Smooth muscle cell (in vitro differentiated cells): Measurements from ENCODE around the gene HDGF. TPM values are rescaled to one million over a fixed set of nuclear protein-coding genes. Genes with fewer than 3 reads are reported as not detected.

Source experiments
- DNase-seq: peaks from one replicate; lab custom pipeline; 2025; ENCODE audit not compliant: unreplicated experiment; lab: John Stamatoyannopoulos, UW
- H2AFZ ChIP-seq: fragments of 200-600 bp; sonication (generic); 2 replicates; pipeline ENCODE4 v1.6.0; 2016; ENCODE audit warnings: antibody characterized with exemption, low read depth, mild to moderate bottlenecking
- H3F3A ChIP-seq: fragments of 200-600 bp; sonication (generic); 2 replicates; pipeline ENCODE4 v1.6.0; 2017; ENCODE audit warnings: antibody characterized with exemption, low read depth
- H3K27ac ChIP-seq: fragments of 200-600 bp; sonication (generic); 2 replicates; pipeline ENCODE4 v1.5.1; 2016; ENCODE audit warnings: low read depth, mild to moderate bottlenecking
- H3K27me3 ChIP-seq: fragments of 200-600 bp; sonication (generic); 2 replicates; pipeline ENCODE4 v1.6.1; 2016; ENCODE audit warnings: low read depth, mild to moderate bottlenecking
- H3K36me3 ChIP-seq: fragments of 200-600 bp; sonication (generic); 2 replicates; pipeline ENCODE4 v1.5.1; 2016; ENCODE audit warnings: low read depth
- H3K4me1 ChIP-seq: fragments of 200-600 bp; sonication (generic); 2 replicates; pipeline ENCODE4 v1.5.1; 2016; ENCODE audit warnings: low read depth
- H3K4me2 ChIP-seq: fragments of 200-600 bp; sonication (generic); 2 replicates; pipeline ENCODE4 v1.6.0; 2016; ENCODE audit warnings: mild to moderate bottlenecking
- H3K4me3 ChIP-seq: fragments of 200-600 bp; sonication (generic); 2 replicates; pipeline ENCODE4 v1.5.1; 2016; ENCODE audit warnings: mild to moderate bottlenecking
- H3K79me2 ChIP-seq: fragments of 200-600 bp; sonication (generic); 2 replicates; pipeline ENCODE4 v1.6.0; 2016; ENCODE audit warnings: low read depth, mild to moderate bottlenecking
- H3K9ac ChIP-seq: fragments of 200-600 bp; sonication (generic); 2 replicates; pipeline ENCODE4 v1.6.0; 2016; ENCODE audit warnings: low read depth
- H3K9me3 ChIP-seq: fragments of 200-600 bp; sonication (generic); replicated peaks from 2 replicates; pipeline ENCODE4 v1.5.1; 2016; ENCODE audit warnings: low read depth
- H4K20me1 ChIP-seq: fragments of 200-600 bp; sonication (generic); 2 replicates; pipeline ENCODE4 v1.6.0; 2016; ENCODE audit warnings: low read depth
- WGBS: methylation state at CpG from one replicate; pipeline ENCODE4 v1.1.7; 2016; ENCODE audit warnings: low lambda C conversion rate; 5-methylcytosine and 5-hydroxymethylcytosine counted together
- polyA plus RNA-seq: library from polyadenylated mRNA; unstranded; fragments of >200 nt; fragmentation: Nextera tagmentation; extraction: Ambion mirVana; gene quantifications from 2 replicates; pipeline ENCODE4 v1.2.1, GENCODE V29; 2016
- total RNA-seq: library from RNA; depleted of rRNA; stranded (reverse); fragments of >200 nt; gene quantifications from 2 replicates; pipeline ENCODE4 v1.2.3, GENCODE V29; 2014
- TF ChIP-seq, protein P1 (sequence below): fragments of 200-600 bp; sonication (generic); IDR thresholded peaks from 2 replicates; pipeline ENCODE4 v1.5.1; 2017; ENCODE audit warnings: borderline replicate concordance, mild to moderate bottlenecking, antibody characterized with exemption; ENCODE audit not compliant: insufficient read depth, poor library complexity, severe bottlenecking

The HDGF gene
- total and polyA plus RNA-seq, 2 experiments from 2014 or later: 88.4 to 109 TPM

DNA sequence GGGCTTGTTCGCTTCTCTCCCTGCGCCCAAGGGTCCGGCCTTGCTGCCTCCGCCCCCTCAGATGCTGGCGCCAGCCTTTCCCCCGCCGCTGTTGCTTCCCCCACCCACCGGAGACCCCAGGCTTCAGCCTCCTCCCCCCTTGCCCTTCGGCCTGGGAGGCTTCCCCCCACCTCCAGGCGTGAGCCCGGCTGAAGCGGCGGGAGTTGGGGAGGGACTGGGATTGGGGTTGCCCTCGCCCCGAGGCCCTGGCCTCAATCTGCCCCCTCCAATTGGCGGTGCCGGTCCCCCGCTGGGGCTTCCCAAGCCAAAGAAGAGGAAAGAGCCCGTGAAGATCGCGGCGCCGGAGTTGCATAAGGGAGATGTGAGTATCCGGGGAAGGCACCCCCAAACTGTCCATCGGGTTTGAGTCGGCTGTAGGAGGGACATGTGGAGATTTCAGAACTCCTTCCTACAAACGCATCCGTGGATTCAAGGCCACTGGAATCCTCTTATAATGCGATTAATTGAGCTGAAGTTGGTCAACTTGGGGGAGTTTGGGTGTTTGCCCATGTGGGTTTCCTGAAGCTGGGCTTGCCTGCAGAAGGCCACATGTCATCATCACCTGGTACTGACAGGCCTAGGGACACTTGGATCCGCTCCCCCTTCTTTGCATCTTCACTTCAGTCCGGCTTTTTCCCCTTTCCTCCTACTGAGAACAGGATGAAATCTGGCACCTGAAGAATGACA is 16.6 kb upstream of the HDGF start:
- H3K79me2 ChIP-seq: peaks cover 55% of the 10 kb centered on the region
- H3F3A ChIP-seq: peaks cover 9% of the 10 kb centered on the region
- peak overlapping the region; percentile 85 for H3K27ac ChIP-seq
- no peaks in the 10 kb centered on the region for H3K9me3 ChIP-seq
- TF ChIP-seq, protein P1, sequence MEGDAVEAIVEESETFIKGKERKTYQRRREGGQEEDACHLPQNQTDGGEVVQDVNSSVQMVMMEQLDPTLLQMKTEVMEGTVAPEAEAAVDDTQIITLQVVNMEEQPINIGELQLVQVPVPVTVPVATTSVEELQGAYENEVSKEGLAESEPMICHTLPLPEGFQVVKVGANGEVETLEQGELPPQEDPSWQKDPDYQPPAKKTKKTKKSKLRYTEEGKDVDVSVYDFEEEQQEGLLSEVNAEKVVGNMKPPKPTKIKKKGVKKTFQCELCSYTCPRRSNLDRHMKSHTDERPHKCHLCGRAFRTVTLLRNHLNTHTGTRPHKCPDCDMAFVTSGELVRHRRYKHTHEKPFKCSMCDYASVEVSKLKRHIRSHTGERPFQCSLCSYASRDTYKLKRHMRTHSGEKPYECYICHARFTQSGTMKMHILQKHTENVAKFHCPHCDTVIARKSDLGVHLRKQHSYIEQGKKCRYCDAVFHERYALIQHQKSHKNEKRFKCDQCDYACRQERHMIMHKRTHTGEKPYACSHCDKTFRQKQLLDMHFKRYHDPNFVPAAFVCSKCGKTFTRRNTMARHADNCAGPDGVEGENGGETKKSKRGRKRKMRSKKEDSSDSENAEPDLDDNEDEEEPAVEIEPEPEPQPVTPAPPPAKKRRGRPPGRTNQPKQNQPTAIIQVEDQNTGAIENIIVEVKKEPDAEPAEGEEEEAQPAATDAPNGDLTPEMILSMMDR: no peak
- H3K4me1 ChIP-seq: peaks cover 19% of the 10 kb centered on the region
- peak overlapping the region; percentile 86 for H3K4me3 ChIP-seq
- 2% methylated on average over 23 of the region's 31 CpGs for WGBS
- H3K4me2 ChIP-seq: peak overlapping the region; percentile 90
- peak overlapping the region; percentile 95 for H3K9ac ChIP-seq
- H4K20me1 ChIP-seq: peaks cover 50% of the 10 kb centered on the region
- H3K36me3 ChIP-seq: no peaks in the 10 kb centered on the region
- H3K27me3 ChIP-seq: no peaks in the 10 kb centered on the region
- DNase-seq: no peak
- no peak overlapping the region for H2AFZ ChIP-seq

- Histone ChIP-seq H3K9me3 (no peaks in the 10 kb centered on the region), H3K4me1 (peaks cover 16% of the 10 kb centered on the region), H2AFZ (peak within 1 kb of the TSS; percentile 71), H3K4me3 (peak within 1 kb of the TSS; percentile 86), H3K79me2 (peaks cover 49% of the 10 kb centered on the region), H3F3A (peaks cover 9% of the 10 kb centered on the region), H3K36me3 (no peaks in the 10 kb centered on the region), H3K27me3 (no peaks in the 10 kb centered on the region), H3K9ac (peak within 1 kb of the TSS; percentile 95), H4K20me1 (peaks cover 43% of the 10 kb centered on the region), H3K27ac (peak within 1 kb of the TSS; percentile 85), H3K4me2 (peak within 1 kb of the TSS; percentile 90)
- TF ChIP-seq, protein P1: no peak
- peak; percentile 82 for DNase-seq
- WGBS: under 1% methylated on average over 50 of the region's 50 CpGs
Observed at GRCh38 chr1:156767101-156767878, 15.8 kb upstream of the HDGF start, which contains the start of gene PRCC. TSS of gene PRCC (plus strand) at chr1:156767535. CDS start at chr1:156767772, 237 bp downstream.

- peaks cover 9% of the 10 kb centered on the region for H3F3A ChIP-seq
- H3K9me3 ChIP-seq: no peaks in the 10 kb centered on the region
- TF ChIP-seq, protein P1: no peak
- DNase-seq: no peak
- peaks cover 35% of the 10 kb centered on the region for H4K20me1 ChIP-seq
- no peaks in the 10 kb centered on the region for H3K27me3 ChIP-seq
- H3K79me2 ChIP-seq: peaks cover 41% of the 10 kb centered on the region
- H3K4me3 ChIP-seq: peak overlapping the region; percentile 86
- peak overlapping the region; percentile 42 for H3K27ac ChIP-seq
- peak overlapping the region; percentile 87 for H3K4me2 ChIP-seq
- H3K4me1 ChIP-seq: peaks cover 14% of the 10 kb centered on the region
- H2AFZ ChIP-seq: peak overlapping the region; percentile 71
- whole genome bisulfite sequencing: 30% methylated on average over 14 of the region's 14 CpGs
- peak overlapping the region; percentile 46 for H3K9ac ChIP-seq
- no peaks in the 10 kb centered on the region for H3K36me3 ChIP-seq
Observed at GRCh38 chr1:156766298-156767100, 15.0 kb upstream of the HDGF start.
